Activated T-cell treated with anti-CD3 and anti-CD28 coated beads, Interleukin-2, amount 50 U/mL, for 1 hour (primary cell): Measurements from ENCODE around the gene MYO3B.
"Not testable (repeated sequence)": the region's sequence is repeated elsewhere in the genome, so short reads cannot be mapped to it uniquely, and the experiment has no call there.

Source experiments
- DNase-seq: peaks from one replicate; pipeline ENCODE4 v3.0.0-alpha.2; 2020

Gene MYO3B

DNA sequence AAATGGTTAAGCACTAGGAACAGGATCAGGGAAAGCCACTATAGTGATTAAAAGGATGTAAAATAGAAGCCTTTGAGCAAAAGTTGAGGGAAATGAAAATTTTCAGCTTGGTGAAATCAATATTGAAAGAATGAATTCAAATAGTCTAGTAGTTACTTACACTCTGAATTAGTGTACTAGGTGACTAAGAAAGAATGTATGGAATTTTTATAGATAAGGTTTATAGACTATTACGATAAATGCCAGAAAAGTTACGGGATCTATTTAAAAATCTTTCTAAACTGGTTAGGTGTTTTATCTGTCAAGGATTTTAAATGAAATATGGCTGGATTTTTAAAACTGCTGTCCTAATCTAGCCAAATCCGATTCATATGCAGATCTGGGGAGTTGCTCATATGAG is 208.6 kb downstream of the MYO3B start:
- no peak for DNase-seq

DNA sequence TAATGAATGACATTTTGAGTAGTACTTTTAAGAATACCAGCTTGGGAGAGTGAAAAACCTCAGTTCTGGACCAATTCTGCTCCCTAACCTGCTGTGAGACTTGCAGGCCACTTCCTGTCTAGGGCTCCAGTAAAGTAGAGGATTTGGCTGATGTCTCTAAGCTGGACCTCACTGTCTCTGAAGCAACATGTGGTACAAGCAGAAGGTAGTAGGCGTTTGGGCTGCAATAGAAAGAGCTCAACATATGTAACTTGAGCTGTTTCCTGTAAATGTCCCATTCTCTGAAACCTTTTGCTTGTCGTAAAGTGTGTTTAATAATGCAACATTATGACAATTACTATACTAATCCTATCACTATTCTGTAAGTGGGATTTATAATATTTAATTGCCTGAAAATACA is 213.1 kb downstream of the MYO3B start:
- no peak for DNase-seq

DNA sequence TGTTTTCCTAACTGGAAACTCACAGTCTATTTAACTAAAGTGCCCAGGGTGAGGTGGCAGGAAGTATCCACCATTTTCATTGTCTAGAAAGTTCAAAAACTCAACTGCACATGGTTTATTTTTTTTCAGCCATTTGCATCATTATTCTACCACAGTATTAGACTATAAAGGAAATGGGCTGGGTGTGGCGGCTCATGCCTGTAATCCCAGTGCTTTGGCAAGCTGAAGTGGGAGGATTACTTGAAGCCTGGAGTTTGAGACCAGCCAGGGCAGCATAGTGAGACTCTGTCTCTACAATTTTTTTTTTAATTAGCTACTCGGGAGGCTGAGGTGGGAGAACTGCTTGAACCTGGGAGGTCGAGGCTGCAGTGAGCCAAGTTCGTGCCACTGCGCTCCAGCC is 213.8 kb downstream of the MYO3B start:
- DNase-seq = no peak

DNA sequence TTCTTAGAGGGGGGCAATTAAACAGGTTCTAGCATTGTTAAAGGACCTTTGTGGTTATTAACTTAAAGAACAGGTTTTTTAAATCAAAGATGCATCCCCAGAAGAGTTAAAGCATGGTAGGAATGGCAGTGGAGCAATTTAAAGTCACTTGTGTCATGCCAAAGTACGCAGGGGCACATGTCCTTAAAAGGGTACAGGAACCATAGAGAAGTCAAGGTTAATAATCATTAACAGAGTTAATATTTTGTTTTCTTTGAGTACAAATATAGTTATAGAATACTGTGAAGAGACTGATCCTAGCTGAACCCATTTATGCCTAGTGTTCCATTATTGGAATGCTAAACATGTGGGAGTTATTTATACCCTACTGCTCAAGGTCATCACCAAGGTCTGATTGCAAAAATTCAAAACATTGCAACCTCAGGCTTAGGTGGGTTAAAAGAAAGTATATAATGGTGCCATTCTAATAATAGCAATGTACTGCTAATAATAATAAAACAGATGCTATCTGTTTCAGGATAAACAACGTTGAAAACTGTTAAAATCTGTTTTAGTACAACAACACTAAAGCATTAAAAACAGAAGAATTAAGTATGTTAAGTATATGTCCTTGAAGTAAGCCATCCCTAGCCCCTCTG is 216.0 kb downstream of the MYO3B start:
- no peak for DNase-seq

DNA sequence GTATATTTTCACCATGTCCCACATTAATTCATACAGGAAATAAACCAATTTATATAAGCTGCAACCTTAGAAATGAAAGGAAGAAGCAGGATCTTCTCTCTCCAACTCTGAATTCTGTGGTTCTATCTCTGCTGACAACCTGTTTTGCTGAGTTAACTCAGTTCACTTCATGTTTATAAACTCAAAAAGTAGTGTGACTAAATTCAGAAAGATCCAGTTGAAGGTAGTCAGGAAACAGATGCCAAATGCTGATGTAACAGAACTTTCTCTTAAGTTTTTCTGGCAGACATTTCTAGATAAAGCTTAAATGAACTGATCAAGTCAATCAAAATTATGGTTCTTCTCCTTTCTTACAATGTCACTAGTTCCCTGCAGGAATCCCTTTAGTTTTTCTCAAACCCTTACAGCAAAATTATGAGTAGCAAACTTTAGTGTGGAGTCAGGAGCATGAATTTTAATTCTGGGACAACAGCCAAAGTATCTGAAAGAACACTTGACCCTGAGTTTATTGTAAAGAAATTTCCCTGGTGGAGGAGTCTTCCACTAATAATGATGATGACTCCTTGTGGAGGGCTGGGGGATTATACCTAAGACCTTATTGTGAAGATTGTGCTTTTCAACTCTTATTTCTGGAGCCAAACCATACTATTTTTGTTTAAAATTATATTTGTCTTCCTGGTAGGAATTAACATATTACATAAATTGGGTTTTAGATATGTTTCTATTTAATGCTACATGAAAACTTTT is 216.9 kb downstream of the MYO3B start:
- DNase-seq = no peak

DNA sequence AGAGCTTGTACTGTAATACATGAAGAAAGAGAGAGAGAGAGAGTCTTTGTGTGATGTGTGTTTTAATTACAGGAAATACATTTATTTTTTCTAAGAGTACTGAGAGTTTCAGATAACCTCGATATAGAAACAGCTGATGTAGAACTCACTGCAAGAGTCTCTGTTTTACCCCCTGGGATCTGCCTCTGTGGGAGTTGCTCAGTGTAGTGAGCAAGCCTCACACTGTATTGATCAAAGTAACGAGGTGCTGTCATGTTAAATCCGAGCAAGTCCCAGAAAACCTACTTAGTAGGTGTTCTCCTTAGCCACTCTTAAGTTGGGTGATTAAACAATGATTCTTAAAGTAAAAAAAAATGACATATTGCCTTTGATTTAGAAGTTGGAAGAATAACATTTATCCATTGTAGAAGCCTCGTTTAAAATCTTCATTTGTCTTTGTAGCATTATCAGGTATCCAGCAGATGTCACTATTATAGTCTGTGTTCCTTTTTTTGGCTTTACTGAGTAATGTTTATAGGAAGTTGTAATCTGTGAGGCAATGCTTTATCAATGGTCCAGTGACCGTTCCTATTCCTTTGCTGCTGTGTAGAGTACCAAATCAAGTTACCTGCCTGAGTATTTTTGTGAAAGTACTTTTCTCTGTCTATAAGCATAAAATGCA is 219.0 kb downstream of the MYO3B start:
- DNase-seq = no peak

DNA sequence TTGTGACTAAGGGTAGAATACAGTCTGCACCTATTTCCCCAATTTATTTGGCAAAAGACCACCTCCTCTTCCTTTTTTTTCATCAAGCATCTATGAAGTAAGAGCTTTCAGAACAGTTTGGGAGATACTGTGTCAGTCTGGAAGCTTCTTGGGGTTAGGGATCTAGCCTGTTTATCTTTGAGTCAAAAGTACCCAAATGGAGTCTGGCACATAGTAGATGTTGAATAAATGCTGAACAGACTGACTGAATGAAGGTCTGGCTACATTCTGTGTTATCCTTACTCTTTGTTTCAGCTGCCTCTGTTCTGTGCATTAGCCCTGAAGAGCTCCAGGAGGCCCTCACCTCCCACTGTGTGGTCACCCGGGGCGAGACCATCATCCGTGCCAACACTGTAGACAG is 223.2 kb downstream of the MYO3B start:
- DNase-seq = no peak

DNA sequence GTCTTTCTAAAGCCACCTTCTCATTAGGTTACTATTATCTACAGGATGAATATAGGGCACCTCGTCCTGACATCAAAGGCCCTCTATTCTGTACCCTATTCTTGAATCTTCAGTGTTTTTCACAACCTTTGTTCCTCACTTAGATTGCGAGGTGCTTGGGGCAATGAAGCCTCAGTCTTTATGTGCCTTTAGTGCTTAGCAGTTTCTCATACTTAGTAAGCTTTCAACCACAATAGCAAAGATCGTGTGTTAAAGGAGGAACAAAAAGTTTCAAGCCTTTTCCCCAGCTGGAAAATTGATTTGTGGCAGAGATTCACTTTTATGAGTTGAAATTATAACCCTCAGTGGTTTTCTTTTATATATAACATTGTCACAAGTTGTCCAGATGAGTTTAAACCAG is 226.9 kb downstream of the MYO3B start:
- no peak for DNase-seq

DNA sequence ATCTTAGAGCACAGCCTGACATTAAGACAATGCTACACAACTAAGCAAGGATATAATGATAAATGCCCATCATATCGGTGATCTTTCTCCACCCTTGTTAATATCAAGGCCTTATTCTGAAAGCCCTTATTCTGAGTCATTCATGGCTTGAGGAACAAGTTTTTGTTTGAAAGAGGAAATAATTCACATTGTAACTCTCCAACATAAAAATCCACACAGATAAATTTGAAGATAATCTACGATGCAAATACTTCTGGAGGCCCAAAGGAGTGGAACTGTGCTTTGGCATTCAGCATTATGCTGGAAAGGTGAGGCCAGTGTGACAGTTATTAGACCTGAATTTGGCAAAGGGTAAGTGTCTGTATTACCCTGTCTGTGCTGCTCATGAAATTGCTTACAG is 227.4 kb downstream of the MYO3B start:
- DNase-seq = no peak

DNA sequence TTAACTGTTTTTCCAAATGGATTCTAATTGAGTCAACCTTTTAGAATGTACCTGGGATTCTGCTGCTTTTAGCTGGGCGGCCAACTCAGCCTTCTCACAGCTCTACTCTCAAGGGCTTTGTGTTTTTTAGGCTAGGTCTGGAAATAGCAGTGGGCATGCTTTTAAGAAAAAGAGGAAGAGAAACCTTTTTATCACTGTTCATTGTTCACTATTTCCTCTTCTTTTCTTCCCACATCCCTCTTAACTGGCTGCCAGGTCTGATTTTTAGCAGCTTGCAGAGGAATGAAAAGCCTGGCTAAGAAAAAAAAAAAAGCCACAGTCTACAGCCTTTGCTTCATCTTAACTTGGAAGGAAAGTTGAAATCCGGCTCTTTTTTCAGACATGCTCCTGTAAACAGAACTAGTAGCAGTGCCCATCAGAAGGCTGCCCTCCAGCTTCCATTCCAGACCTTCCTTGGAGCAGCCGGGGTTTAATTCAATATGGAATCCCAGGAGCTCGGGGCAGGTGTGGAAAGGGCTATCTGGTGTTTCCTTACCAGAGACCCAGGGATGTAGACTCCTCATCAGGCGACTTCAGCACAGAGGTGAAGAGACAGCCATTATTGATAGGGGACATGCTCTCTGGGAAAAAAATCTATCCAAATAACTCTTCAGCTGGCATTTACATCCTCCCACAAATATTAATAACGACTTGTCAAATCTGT is 230.7 kb downstream of the MYO3B start:
- peak; percentile 20 for DNase-seq

DNA sequence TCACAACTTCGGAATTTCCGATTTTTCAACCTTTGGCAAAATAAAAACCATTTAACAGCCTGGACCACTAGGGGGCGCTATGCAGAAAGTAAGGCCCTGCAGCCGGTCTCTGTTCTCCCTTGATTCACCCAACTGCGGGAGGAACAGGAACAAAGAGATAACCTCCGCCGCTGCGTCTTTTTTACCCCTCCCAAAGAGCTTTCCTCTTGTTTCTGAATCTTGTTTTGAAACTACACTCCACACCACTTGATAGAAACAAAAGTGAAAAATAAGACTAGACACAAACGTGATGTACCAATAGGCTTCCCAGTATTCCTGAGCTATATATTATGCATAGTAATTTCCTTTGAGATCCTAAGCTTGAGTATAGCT is 231.2 kb downstream of the MYO3B start:
- peak; percentile 63 for DNase-seq

DNA sequence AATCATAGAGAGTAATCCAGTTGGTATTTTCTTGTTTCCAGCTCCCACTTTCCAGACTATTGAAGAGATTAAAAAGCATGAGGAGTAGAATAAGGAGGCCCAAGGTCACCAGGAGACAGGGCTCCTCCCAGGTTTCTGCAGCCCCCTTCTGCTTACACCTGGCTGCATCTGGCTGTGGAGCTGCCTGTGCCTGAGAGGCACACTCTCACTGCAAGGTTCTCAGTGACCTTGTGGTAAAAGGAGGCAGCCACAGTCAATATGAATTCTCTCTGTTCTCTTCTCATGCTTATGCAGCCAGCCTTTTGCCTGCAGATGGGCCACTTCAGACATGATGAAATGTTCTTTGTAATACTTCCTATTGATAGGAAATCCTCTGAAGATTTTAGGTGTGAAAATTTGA is 233.7 kb downstream of the MYO3B start:
- no peak for DNase-seq

DNA sequence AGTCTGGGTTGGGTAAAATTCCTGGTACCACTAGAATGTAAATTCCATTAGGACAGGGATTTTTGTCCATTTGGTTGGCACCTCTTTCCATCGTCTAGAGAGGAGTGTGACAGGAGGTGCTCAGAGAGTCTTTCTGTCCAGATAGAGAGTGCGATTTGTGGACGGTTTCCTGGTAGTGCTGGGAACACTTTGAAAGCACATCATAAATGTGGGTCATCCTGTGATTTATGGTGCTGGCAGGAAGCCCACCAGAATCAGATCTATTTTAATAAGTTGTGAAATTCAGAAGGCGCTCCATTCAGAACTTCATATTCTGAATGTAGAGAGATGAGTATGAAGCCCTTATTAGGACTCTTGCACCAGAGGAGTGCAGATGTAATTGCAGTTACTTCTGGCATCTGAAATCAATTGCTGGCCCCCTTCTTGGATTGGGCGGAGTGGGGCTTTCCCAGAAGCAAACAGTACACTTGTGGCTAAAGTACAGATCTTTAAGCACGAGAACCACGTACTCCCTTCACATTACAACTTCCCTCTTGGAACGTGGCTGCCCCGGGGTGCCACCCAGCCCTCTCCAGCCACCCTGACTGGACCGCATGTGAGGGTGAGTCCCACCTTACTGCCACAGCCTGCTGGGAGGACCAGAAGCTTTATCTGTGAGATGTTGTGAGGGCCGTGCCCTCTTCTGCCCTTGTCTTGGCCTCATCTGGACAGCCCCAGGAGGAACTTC is 243.2 kb downstream of the MYO3B start:
- no peak for DNase-seq

DNA sequence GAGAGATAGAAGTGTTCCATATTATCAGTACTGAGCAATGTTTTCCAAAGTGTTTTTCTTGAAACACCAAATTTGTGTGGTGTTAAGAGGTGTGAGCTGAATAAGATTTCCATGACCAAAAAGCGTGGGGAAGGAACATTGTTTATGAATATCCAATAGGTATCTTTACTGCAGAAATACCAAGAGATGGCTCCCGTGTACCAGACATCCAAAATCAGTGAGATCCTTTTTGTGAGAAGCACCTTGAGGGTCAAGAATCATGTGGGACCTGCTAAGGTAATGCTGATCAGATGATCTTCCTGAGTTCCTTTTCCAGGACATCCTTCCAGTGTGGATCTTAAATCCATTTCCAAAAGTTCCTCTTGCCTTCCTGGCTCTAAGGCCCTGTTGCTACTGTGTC is 246.0 kb downstream of the MYO3B start:
- no peak for DNase-seq

DNA sequence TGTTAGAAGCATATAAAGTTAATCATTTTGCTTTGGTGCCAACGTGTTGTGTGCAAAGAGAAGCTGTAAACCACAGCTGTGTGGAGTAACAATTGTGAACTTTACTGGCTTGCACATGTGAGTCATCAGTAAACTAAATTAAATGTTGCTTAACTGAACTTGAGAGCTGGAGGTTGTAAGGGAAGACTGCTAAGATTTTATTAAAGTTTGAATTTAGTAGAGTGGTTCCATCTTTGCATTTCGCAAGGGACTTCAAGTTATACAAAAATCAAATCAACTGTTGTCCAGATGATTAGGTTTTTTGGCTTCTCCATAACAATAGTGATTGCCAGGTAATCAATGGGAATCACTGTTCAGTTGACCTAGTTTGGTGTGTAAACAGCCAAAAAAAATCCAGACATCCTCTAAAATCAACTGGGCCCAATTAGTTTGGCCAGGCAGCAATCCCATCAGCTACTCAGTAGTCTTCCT is 247.4 kb downstream of the MYO3B start:
- DNase-seq = no peak

DNA sequence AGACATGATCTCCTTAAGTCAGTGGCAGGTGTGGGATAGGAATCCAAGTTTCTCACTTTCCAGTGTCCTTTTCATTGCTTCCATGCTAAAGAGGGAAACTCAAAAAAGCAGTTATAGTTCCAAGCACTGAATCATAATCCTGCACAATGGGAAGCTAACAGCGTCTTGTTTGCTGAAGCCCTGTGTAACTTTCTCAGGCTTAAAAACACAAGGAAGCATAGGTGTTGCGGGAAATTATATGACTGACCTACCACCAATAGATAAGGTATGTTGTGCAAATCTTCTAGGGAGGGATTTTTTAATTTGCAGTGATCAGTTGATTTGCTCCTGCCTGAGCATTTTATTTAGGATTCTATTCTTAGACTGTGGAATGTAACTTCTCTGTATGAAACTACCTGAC is 250.9 kb downstream of the MYO3B start:
- DNase-seq = no peak

DNA sequence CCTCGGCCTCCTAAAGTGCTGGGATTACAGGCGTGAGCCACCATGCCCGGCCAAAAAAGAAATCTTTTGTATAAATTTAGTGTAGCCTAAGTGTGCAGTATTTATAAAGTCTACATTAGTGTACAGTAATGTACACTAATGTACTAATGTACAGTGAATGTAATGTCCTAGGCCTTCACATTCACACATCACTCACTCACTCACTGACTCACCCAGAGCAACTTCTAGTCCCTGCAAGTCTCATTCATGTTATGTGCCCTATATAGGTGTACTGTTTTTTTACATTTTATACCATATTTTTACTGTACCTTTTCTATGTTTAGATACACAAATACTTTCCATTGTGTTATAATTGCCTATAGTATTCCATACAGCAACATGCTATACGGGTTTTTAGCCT is 254.9 kb downstream of the MYO3B start:
- DNase-seq = no peak

DNA sequence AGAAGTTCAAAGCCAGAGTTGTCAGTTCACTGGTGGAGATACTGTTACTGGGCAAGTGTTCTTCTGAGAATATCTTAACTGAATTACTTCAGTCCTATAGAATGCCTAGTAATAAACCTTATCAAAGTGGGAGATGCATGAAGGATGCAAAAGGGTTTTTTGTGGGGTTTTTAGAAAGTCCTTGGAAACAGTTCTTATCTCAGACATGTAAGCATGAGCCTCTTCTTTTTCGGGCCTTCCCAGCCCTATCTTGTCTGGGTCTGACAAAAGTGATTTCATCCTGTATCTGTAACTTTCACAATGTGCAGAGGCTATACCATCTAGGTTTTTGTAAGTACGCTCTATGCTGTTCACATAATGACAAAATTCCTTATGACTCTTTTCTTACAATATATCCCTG is 255.5 kb downstream of the MYO3B start:
- DNase-seq = no peak

DNA sequence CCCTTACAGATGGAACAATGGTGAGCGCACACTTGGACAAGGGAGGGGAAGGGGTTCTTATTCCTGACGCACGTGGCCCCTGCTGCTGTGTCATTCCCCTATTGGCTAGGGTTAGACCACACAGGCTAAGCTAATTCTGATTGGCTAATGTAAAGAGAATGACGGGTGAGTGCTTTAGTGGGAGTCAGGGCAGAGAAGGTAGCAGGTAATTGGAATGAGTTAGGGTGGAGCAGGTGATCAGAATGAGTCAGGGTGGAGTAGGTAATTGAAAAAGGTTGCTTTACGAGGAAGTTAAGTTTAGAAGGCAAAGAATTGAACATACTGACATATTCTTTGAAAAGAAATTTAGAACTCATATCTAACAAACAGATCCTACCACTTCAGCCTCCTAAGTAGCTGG is 256.4 kb downstream of the MYO3B start:
- not testable (repeated sequence) for DNase-seq

DNA sequence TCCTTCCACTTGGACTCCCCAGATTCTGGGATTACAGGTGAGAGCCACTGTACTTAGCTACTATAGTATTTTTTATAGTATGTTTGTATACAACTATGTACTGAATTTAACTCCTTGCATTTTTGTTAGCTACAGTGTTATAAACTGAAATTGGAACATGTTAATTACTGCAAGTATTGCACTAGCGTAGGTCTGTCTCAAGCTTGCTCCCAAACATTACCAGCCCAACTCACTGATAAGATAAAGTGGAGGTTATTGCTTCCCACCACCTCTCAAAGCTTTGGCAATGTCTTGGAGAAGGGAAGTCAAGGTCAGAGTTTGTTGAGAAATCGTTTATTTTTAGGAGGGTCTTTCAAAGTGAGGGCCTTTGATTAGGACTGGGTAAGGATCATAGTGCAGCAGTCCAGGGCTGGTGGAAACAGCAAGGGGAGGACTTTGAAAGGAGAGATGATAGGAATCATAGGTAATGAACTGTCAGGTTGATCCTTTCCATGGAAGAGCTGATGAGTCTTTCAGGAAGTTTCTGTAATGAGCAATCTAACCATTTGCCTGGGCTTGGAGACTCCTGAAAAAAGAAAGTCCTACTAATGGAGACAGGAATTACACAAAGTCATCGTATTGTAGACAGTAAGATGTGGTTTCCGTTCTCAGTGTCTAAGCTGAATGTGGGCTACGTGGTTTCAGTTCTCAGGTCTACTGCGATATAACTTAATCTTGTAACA is 257.1 kb downstream of the MYO3B start:
- no peak for DNase-seq

DNA sequence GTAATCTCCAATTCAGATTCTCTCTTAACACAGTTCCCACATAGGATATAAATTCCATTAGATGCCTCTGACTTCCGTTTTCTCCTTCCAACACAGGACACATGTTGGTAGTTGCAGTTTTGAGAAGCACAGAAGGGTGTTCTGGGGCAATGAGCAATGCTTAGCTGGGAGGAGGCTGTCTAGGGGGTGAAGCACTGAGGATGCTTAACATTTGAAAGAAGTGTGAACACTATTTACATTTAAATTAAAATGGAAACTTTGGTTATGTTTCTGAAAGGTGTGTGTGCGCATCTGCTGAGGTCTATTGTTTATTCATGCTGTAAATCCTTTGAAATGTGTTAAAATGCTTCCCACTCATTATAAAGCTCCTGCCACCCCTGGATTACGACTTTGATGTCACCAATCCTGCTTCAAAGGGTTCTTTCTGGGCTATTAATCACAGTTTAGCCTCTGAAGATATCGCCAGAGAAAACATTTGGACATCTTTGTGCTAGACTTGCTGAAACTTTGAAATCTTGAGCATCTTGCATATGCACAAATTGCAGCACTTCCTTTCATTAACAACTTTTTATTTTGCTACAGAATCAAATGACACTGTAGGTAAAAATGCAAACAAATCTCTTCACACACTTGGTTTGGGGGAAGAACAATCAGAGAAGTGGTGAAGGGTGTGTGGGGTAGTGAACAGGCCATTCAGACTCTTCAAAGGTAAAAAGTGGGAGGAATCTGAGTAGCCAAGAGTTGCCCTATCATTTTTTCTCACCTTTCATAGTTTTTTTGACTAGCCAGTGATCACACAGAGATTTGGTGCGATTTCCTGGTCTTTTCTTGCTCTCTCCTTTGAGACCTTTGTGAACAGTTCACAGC is 258.4 kb downstream of the MYO3B start:
- no peak for DNase-seq
